HEK293 (cell line): Measurements from ENCODE around the gene RSPH3.

Experiments
- CTCF ChIA-PET: fragments of 350-600 bp; formaldehyde crosslinking; extraction: SDS; loops from one replicate; lab custom pipeline; 2021; ENCODE audit warnings: antibody characterized with exemption; lab: Yijun Ruan, JAX
- POLR2A ChIA-PET: fragments of 300-600 bp; formaldehyde crosslinking; extraction: SDS; loops from one replicate; lab custom pipeline; 2020; ENCODE audit warnings: antibody characterized with exemption, inconsistent platforms; lab: Yijun Ruan, JAX
- H3K27ac ChIP-seq: fragments of 200-500 bp; sonication (Bioruptor generic); 2 replicates; pipeline ENCODE4 v1.5.1; 2014; ENCODE audit warnings: low read depth, low read length, control low read depth, inconsistent platforms; ENCODE audit errors: extremely low read depth
- H3K36me3 ChIP-seq, 2 experiments: fragments of 200-500 bp in 1 of 2; sonication (Bioruptor generic) in 1 of 2; 1 replicate in 1 of 2; 2 replicates in 1 of 2; pipeline ENCODE4 v1.5.1; 2014 to 2017; ENCODE audit warnings: inconsistent platforms in 2 of 2, low read length in 2 of 2; ENCODE audit not compliant: control insufficient read depth in 2 of 2, insufficient read depth in 1 of 2
- H3K4me1 ChIP-seq: fragments of 200-500 bp; sonication (Bioruptor generic); 2 replicates; pipeline ENCODE4 v1.5.1; 2014; ENCODE audit warnings: mild to moderate bottlenecking, low read length, inconsistent platforms; ENCODE audit not compliant: control insufficient read depth, insufficient read depth
- H3K4me3 ChIP-seq: 2 replicates; pipeline ENCODE4 v1.5.1; 2011; ENCODE audit warnings: low read depth, mild to moderate bottlenecking, control low read depth, low read length, moderate library complexity
- H3K9me3 ChIP-seq: fragments of 200-500 bp; sonication (Bioruptor generic); 2 replicates; pipeline ENCODE4 v1.5.1; 2014; ENCODE audit warnings: low read depth, low read length, inconsistent platforms; ENCODE audit not compliant: control insufficient read depth, insufficient read depth
- ATF2 ChIP-seq: fragments of 450-650 bp; formaldehyde crosslinking; IDR thresholded peaks from 2 replicates; pipeline ENCODE4 v1.5.1; 2016; ENCODE audit warnings: missing biosample characterization, missing genetic modification characterization, low read depth
- GLI4 ChIP-seq: fragments of 450-650 bp; formaldehyde crosslinking; IDR thresholded peaks from 2 replicates; pipeline ENCODE4 v1.5.1; 2016; ENCODE audit warnings: missing biosample characterization, missing genetic modification characterization
- KLF8 ChIP-seq: fragments of 450-650 bp; formaldehyde crosslinking; IDR thresholded peaks from 2 replicates; pipeline ENCODE4 v1.5.1; 2016; ENCODE audit warnings: missing biosample characterization, missing genetic modification characterization
- ZBTB49 ChIP-seq: fragments of 450-650 bp; formaldehyde crosslinking; IDR thresholded peaks from 2 replicates; pipeline ENCODE4 v1.5.1; 2016; ENCODE audit warnings: missing biosample characterization, missing genetic modification characterization, low read depth
- ZNF138 ChIP-seq: fragments of 450-650 bp; formaldehyde crosslinking; IDR thresholded peaks from 2 replicates; pipeline ENCODE4 v1.5.1; 2016; ENCODE audit warnings: missing biosample characterization, missing genetic modification characterization, borderline replicate concordance
- ZNF146 ChIP-seq: fragments of 450-650 bp; formaldehyde crosslinking; IDR thresholded peaks from 2 replicates; pipeline ENCODE4 v1.5.1; 2016; ENCODE audit warnings: missing biosample characterization, missing genetic modification characterization
- ZNF302 ChIP-seq: fragments of 450-650 bp; formaldehyde crosslinking; IDR thresholded peaks from 2 replicates; pipeline ENCODE4 v1.5.1; 2016; ENCODE audit warnings: missing biosample characterization, missing genetic modification characterization, low read depth
- ZNF514 ChIP-seq: fragments of 450-650 bp; formaldehyde crosslinking; IDR thresholded peaks from 2 replicates; pipeline ENCODE4 v1.5.1; 2016; ENCODE audit warnings: missing biosample characterization, missing genetic modification characterization
- ZNF518A ChIP-seq: fragments of 450-650 bp; formaldehyde crosslinking; conservative IDR thresholded peaks from 2 replicates; pipeline ENCODE4 v1.5.1; 2016; ENCODE audit warnings: low read depth, missing biosample characterization, missing genetic modification characterization
- ZNF580 ChIP-seq: fragments of 450-650 bp; formaldehyde crosslinking; IDR thresholded peaks from 2 replicates; pipeline ENCODE4 v1.5.1; 2016; ENCODE audit warnings: missing biosample characterization, missing genetic modification characterization
- ZNF600 ChIP-seq: fragments of 450-650 bp; formaldehyde crosslinking; IDR thresholded peaks from 2 replicates; pipeline ENCODE4 v1.5.1; 2016; ENCODE audit warnings: missing biosample characterization, missing genetic modification characterization
- ZNF747 ChIP-seq: fragments of 450-650 bp; formaldehyde crosslinking; IDR thresholded peaks from 2 replicates; pipeline ENCODE4 v1.5.1; 2016; ENCODE audit warnings: missing biosample characterization, missing genetic modification characterization
- TF ChIP-seq, protein P1 (sequence below): fragments of 450-650 bp; formaldehyde crosslinking; IDR thresholded peaks from 2 replicates; pipeline ENCODE4 v1.5.1; 2016; ENCODE audit warnings: missing biosample characterization, missing genetic modification characterization
- TF ChIP-seq, protein P2 (sequence below): fragments of 450-650 bp; formaldehyde crosslinking; IDR thresholded peaks from 2 replicates; pipeline ENCODE4 v1.5.1; 2016; ENCODE audit warnings: missing biosample characterization, missing genetic modification characterization
- TF ChIP-seq, protein P3 (sequence below): fragments of 450-650 bp; formaldehyde crosslinking; IDR thresholded peaks from 2 replicates; pipeline ENCODE4 v1.5.1; 2016; ENCODE audit warnings: missing biosample characterization, missing genetic modification characterization
- TF ChIP-seq, protein P4 (sequence below): fragments of 450-650 bp; formaldehyde crosslinking; IDR thresholded peaks from 2 replicates; pipeline ENCODE4 v1.5.1; 2016; ENCODE audit warnings: missing biosample characterization, missing genetic modification characterization
- TF ChIP-seq, protein P5 (sequence below): fragments of 450-650 bp; formaldehyde crosslinking; IDR thresholded peaks from 2 replicates; pipeline ENCODE4 v1.5.1; 2016; ENCODE audit warnings: missing biosample characterization, missing genetic modification characterization

The RSPH3 gene

GRCh38 chr6:158928068-158928467, 71.9 kb downstream of the RSPH3 start:
- POLR2A ChIA-PET = no interaction called here

More at GRCh38 chr6:158928068-158928467, 71.9 kb downstream of the RSPH3 start:
- Histone ChIP-seq H3K9me3 (no peaks in the 10 kb centered on the region), H3K27ac (no peak overlapping the region), H3K36me3 (no peaks in the 10 kb centered on the region), H3K4me1 (no peaks in the 10 kb centered on the region; the same call in 1 of the 2 replicates), H3K4me3 (no peak overlapping the region)
- TF ChIP-seq ZNF138 (tag by site-specific recombination) (no peak), KLF8 (tag by site-specific recombination) (no peak), ZBTB49 (tag by site-specific recombination) (no peak), ZNF747 (no peak), ATF2 (tag by site-specific recombination) (no peak), GLI4 (no peak), ZNF580 (tag by site-specific recombination) (peak; percentile 73; the same call in 1 of the 2 replicates), ZNF146 (tag by site-specific recombination) (peak; percentile 74), ZNF518A (no peak), ZNF600 (tag by site-specific recombination) (no peak), ZNF514 (tag by site-specific recombination) (no peak), ZNF302 (tag by site-specific recombination) (no peak)
- TF ChIP-seq, protein P1, sequence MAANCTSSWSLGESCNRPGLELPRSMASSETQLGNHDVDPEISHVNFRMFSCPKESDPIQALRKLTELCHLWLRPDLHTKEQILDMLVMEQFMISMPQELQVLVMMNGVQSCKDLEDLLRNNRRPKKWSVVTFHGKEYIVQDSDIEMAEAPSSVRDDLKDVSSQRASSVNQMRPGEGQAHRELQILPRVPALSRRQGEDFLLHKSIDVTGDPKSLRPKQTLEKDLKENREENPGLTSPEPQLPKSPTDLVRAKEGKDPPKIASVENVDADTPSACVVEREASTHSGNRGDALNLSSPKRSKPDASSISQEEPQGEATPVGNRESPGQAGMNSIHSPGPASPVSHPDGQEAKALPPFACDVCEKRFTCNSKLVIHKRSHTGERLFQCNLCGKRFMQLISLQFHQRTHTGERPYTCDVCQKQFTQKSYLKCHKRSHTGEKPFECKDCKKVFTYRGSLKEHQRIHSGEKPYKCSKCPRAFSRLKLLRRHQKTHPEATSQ (tag by site-specific recombination) = no peak
- TF ChIP-seq, protein P2, sequence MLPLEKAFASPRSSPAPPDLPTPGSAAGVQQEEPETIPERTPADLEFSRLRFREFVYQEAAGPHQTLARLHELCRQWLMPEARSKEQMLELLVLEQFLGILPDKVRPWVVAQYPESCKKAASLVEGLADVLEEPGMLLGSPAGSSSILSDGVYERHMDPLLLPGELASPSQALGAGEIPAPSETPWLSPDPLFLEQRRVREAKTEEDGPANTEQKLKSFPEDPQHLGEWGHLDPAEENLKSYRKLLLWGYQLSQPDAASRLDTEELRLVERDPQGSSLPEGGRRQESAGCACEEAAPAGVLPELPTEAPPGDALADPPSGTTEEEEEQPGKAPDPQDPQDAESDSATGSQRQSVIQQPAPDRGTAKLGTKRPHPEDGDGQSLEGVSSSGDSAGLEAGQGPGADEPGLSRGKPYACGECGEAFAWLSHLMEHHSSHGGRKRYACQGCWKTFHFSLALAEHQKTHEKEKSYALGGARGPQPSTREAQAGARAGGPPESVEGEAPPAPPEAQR (tag by site-specific recombination) = no peak
- TF ChIP-seq, protein P3, sequence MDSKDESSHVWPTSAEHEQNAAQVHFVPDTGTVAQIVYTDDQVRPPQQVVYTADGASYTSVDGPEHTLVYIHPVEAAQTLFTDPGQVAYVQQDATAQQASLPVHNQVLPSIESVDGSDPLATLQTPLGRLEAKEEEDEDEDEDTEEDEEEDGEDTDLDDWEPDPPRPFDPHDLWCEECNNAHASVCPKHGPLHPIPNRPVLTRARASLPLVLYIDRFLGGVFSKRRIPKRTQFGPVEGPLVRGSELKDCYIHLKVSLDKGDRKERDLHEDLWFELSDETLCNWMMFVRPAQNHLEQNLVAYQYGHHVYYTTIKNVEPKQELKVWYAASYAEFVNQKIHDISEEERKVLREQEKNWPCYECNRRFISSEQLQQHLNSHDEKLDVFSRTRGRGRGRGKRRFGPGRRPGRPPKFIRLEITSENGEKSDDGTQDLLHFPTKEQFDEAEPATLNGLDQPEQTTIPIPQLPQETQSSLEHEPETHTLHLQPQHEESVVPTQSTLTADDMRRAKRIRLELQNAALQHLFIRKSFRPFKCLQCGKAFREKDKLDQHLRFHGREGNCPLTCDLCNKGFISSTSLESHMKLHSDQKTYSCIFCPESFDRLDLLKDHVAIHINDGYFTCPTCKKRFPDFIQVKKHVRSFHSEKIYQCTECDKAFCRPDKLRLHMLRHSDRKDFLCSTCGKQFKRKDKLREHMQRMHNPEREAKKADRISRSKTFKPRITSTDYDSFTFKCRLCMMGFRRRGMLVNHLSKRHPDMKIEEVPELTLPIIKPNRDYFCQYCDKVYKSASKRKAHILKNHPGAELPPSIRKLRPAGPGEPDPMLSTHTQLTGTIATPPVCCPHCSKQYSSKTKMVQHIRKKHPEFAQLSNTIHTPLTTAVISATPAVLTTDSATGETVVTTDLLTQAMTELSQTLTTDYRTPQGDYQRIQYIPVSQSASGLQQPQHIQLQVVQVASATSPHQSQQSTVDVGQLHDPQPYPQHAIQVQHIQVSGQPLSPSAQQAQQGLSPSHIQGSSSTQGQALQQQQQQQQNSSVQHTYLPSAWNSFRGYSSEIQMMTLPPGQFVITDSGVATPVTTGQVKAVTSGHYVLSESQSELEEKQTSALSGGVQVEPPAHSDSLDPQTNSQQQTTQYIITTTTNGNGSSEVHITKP (tag by site-specific recombination) = no peak
- TF ChIP-seq, protein P4, sequence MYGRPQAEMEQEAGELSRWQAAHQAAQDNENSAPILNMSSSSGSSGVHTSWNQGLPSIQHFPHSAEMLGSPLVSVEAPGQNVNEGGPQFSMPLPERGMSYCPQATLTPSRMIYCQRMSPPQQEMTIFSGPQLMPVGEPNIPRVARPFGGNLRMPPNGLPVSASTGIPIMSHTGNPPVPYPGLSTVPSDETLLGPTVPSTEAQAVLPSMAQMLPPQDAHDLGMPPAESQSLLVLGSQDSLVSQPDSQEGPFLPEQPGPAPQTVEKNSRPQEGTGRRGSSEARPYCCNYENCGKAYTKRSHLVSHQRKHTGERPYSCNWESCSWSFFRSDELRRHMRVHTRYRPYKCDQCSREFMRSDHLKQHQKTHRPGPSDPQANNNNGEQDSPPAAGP (tag by site-specific recombination) = no peak
- TF ChIP-seq, protein P5, sequence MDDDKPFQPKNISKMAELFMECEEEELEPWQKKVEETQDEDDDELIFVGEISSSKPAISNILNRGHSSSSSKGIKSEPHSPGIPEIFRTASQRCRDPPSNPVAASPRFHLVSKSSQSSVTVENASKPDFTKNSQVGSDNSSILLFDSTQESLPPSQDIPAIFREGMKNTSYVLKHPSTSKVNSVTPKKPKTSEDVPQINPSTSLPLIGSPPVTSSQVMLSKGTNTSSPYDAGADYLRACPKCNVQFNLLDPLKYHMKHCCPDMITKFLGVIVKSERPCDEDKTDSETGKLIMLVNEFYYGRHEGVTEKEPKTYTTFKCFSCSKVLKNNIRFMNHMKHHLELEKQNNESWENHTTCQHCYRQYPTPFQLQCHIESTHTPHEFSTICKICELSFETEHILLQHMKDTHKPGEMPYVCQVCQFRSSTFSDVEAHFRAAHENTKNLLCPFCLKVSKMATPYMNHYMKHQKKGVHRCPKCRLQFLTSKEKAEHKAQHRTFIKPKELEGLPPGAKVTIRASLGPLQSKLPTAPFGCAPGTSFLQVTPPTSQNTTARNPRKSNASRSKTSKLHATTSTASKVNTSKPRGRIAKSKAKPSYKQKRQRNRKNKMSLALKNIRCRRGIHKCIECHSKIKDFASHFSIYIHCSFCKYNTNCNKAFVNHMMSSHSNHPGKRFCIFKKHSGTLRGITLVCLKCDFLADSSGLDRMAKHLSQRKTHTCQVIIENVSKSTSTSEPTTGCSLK (tag by site-specific recombination) = no peak
- CTCF ChIA-PET = no interaction called here
